Suprapubic skin (tissue), 4 donors: Measurements from ENCODE around the gene NAA38.

ENCODE experiments used
- CTCF ChIP-seq, 2 donors: fragments of 200-600 bp in 1 of 2; fragments of 450-650 bp in 1 of 2; sonication (generic) in 1 of 2; IDR thresholded peaks; one replicate each; pipeline ENCODE4 v1.5.1; 2016 to 2019; ENCODE audit warnings: antibody characterized with exemption in 2 of 2, mild to moderate bottlenecking in 1 of 2, moderate library complexity in 1 of 2
- EP300 ChIP-seq: sonication (generic); formaldehyde crosslinking; IDR thresholded peaks from one replicate; pipeline ENCODE4 v1.6.1; 2017; ENCODE audit warnings: antibody characterized with exemption
- POLR2A ChIP-seq, 2 donors: fragments of 450-650 bp; IDR thresholded peaks; one replicate each; pipeline ENCODE4 v1.6.1; 2017; ENCODE audit warnings: antibody characterized with exemption in 2 of 2, mild to moderate bottlenecking in 2 of 2, moderate library complexity in 2 of 2
- POLR2AphosphoS5 ChIP-seq, 3 donors: sonication (generic); formaldehyde crosslinking; IDR thresholded peaks; one replicate each; pipeline ENCODE4 v1.6.1; 2017; ENCODE audit warnings: antibody characterized with exemption in 3 of 3

DNA sequence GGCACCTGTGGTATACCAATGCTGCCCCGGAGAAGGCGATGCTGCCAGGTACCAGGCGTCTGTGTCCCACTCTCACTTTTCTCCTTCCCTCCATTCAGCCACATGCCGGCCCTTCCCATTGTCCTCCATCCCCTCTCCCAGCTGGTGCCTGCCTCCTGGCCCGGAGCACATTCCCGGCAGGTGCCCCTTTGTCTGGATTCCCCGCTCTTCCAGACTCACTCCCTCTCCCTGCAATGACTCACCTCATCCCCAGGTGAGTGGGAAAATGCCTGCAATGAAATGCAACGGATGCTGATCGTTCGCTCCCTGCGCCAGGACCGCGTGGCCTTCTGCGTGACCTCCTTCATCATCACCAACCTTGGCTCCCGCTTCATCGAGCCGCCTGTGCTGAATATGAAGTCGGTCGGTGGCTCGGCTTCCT, 33.8 kb downstream of the NAA38 start:
- TF ChIP-seq CTCF (IDR thresholded peaks at IDR 0.05) = no peak
- no peak for TF ChIP-seq POLR2A (IDR thresholded peaks at IDR 0.05)
- no peak for TF ChIP-seq EP300
- no peak for TF ChIP-seq POLR2AphosphoS5 (IDR thresholded peaks at IDR 0.05)
